HG03558 (cell line): ENCODE results near the gene KRTAP10-2.

Source experiments
- ATAC-seq: cut with Tn5 transposase; IDR thresholded peaks from one replicate; pipeline ENCODE4 v1.9.1; 2021; ENCODE audit warnings: moderate number of reproducible peaks; ENCODE audit not compliant: unreplicated experiment; ENCODE audit errors: extremely low read depth

Gene KRTAP10-2

DNA sequence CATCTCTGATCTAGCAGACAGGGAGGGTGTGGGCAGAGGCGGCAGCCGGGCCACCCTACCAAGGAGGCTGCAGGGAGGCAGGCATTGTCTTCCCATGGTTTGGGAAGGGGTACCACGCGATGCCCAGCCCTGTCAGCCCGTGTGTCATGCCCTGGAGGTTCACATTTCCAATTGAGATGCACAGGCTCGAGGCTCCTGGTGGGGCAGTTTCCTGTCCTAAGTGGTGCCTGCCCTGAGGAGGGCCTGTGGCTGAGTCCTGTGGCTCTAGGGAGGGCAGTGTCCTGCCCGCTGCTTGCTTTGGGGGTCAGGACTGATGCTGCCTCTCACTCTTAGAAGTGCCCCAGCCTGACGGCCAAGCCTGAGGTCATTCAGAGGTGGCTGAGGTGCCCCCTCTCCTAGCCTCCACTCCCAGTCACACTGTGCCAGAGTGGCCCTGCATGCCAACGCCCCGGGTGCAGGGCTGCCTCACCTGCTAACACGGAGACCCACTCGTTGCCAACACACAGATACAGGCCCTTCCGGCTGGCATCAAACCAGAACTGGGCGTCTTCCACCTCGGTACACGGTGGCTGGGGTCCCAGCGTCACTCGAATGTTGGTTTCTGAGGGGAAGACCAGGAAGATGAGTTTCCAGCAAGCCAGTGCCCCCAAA, 23.2 kb downstream of the KRTAP10-2 start:
- no peak for ATAC-seq

DNA sequence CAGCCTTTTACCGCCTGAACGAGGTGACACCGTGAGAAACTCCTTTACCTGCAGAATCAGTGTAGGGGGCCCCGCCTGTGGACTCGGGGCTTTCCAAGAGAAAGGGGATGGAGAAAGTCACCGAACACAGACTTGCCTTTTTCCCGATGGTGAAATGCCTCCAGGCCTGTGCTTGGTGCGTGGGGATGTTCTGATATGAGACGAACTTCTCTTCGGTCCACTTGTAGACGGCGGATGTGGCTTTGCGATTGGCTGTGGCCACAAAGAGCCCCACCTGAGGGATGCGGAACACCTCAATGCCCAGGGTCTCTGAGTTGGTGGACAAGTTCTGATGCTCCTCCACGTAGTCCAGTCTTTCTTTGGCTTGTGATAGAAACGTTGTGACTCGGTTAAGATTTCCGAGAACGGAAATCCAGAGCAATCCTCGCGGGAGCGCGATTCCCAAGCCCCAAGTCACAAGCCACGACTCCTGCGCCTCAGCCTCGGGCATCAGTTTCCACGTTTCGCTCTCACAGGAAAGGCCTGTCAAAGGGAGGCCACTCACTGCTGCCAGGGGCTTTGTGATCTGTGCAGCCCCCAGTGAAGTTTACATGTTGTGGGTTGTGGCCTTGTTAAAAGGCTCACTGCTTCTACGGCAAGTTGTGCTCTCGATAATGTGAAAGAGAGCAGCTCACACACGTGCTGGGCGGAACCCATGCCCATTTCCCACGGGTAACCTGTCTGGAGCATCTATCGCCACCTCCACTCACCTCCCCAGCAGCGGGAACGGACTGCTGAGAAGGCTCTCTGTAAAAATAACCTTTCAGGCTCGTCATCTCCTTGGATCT, 23.9 kb downstream of the KRTAP10-2 start:
- ATAC-seq = no peak

DNA sequence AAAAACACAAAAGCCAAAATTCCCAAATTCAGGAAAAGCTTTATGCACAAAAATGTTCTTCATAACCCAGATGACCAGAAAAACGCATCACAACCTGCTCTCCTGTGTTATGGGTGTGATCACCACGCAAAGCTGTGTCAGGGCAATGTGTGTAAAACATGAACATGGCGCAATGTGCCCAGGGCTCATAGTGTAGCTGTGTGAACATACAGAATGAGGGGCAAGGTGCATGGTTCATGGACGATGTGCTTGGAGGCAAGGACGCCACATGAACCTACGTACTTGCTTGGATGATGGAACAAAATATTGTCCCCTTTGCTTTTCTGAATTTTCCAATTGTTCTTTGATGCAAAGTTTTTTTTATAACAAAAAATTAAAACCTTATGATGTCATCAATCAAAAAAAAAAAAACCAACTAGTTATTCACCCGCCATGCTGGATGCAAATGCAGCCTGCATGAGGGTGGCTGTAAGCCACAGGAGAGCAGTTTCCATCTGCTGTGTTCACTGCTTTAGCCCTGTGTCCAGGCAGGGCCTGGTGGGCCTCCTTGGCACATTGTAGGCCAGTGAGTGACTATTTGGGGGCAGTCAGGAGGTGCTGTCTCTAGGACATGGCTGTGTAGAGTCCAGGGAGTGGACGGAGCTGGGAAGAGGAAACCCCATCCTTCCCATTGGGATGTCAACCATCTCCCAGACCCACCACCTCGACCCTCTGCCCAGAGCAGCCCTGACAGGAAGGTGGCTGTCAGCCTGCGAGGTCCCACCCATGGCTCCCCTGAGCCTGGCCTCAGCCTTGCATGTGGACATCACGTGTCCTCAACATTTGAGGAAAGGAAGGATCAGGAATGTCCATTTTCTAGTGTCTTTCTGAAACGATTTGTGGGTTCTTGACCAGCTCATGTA, 25.0 kb downstream of the KRTAP10-2 start:
- no peak for ATAC-seq

DNA sequence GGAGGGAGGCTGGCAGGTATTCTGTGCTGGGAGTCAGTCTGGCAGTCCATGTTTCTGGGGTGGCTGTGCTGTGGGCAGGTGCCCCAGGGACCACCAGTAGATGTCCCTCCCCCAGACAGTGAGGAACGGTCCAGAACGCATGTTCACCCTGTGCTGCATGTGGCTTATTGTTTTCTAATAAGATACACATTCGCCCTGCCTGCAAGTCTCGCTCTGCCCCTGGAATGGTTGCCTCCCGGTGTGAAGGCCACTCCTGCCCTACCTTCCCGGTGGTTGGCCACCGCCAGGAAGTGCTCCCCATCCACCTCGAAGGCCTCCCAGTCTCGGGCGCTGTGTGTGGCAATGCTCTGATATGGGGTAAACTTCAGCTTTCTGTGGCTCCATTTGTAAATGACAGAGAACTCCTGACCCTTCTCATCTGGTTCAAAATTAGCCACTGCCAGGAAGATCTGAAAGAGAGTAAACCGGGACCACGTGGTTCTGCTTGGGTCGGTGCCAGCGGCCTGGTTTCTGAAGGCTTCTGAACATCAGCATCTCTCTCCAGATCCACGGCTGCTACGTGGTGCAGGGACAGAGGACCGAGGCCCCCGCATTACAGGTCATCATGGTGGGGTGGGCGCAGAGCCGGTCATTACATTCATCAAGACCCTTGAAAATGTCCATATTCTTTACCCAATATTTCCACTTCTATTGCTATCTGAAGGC, 25.8 kb downstream of the KRTAP10-2 start:
- no peak for ATAC-seq

DNA sequence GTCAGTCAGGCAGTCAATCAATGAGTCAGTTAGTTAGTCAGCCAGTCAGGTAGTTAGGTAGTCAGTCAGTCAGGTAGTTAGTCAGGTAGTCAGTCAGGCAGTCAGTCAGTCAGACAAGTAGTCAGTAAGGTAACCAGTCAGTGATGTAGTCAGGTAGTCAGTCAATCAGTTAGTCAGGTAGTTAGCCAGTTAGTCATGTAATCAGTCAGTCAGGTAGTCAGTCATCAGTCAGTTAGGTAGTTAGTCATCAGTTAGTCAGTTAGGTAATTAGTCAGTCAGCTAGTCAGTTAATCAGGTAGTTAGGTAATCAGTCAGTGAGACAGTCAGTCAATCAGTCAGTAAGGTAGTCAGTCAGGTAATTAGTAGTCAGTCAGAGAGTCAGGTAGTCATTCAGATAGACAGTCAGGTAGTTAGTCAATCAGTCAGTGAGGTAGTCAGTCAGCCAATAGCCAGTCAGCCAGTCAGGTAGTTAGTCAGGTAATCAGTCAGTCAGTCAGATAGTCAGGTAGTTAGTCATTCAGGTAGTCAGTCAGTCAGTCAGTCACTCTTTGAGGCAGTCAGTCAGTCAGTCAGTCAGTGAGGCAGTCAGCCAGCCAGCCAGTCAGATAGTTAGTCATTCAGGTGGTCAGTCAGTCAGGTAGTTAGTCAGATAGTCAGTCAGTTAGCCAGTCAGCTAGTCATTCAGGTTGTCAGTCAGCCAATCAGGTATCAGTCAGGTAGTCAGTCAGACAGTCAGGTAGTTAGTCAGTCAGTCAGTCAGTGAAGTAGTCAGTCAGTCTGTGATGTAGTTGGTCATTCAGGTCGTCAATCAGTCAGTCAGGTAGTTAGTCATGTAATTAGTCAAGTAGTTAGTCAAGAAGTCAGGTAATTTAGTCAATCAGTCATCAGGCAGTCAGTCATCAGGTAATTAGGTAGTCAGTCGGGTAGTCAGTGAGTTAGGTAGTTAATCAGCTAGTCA, 26.6 kb downstream of the KRTAP10-2 start:
- ATAC-seq = no peak

DNA sequence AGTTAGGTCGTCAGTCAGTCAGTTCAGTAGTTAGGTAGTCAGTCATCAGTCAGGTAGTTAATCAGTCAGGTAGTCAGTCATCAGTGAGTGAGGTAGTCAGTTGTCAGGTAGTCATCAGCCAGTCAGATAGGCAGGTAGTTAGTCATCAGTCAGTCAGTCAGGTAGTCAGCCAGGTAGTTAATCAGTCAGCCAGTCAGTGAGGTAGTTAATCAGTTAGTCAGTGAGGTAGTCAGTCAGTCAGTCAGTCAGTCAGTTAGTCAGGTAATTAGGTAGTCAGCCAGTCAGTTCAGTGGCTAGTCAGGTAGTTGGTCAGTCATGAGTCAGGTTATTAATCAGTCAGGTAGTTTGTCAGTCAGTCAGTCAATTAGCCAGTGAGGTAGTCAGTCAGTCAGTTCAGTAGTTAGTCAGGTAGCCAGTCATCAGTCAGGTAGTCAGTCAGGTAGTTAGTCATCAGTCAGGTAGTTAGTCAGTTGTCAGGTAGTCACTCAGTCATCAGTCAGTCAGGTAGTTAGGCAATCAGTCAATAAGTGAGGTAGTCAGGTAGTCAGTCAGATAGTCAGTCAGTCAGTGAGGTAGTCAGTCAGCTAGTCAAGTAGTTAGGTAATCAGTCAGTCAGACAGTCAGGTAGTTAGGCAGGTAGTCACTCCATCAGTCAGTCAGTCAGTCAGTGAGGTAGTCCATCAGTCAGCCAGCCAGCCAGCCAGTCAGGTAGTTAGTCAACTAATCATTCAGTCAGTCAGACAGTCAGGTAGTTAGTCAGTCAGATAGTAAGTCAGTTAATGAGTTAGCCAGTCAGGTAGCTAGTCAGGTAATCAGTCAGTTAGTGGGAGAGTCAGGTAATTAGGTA, 27.5 kb downstream of the KRTAP10-2 start:
- no peak for ATAC-seq

DNA sequence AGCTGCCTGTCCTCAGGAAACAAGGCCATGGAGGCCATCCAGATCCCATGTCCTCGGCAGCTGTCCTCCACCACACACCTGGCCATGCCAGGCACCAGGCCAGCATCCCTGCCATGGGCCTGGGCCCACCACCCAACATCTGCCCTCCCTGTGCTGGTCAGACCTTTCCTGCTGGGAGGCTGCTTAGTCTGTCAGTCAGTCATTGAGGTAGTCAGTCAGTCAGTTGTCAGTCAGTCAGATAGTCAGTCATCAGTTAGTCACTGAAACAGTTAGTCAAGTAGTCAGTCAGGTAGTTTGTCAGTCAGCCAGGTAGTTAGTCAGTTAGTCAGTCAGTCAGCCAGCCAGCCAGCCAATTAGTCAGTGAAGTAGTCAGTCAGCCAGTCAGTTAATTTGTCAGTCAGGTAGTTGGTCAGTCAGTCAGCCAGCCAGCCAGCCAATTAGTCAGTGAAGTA, 28.5 kb downstream of the KRTAP10-2 start:
- no peak for ATAC-seq

DNA sequence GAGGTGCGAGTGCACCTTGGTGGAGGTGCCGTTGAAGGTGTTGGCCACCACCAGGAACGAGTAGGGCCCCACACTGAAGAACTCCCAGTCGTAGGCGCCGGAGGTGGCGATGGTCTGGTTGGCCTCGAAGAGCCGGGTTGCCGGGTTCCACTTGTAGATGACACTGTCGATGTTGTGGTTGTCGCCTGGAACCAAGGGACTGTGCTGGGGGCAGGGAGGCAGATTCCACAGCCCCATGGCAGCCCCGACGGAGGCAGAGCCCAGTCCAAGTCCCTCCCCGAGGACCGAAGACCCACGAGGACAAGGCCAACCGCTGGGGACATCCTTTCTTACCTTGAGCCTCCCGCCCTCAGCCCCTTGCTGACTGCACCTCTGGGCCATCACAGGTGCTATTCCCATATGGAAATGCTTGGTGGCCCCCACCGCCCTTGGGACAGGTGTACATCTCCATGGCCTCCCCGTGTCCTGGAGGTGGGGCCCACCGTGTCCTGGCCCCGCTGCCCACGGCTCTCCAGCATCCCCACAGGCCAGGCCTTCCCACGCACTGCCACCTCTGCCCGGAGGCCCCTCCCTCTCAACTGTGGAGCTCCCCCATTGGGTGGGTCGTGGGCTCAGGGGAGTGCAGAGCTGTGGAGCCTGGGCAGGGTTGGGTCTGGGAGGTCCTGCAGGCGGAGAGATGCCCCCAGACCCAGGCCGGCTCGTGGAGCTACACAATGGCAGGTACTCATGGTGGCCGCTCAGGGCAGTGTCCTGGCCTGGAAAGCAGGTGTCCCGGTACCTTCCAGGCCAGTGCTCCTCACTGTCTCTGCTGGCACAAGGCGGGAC, 29.2 kb downstream of the KRTAP10-2 start:
- no peak for ATAC-seq

DNA sequence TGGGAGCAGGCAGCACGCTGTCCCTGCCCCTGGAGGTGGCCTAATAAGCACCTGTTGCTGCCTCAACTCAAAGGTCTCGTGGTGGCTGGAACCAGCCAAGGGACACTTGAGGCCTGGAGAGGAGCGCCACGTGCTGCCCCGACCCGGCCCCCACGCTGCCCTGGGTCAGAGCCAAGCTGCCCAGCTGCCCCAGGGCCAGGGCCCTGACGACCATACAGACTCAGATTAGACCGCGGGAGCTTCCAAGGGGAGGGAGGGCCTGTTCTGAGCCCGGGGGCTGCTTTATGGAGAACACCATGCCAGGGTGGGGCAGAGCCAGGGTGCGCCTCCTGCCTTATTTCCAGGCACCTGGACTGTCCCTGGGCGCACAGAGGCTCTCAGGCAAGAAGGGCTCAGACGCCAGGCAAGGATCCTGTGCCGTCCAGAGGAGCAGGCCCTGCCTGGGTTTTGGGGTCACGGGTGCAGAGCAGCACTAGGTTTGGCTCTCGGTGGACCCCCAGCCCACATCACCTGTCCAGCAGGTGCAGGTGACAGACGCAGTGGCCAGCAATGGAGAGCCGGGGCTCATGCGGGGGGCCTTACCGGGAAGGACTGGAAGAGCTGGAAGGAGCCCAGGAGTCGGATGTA, 29.9 kb downstream of the KRTAP10-2 start:
- ATAC-seq = no peak

DNA sequence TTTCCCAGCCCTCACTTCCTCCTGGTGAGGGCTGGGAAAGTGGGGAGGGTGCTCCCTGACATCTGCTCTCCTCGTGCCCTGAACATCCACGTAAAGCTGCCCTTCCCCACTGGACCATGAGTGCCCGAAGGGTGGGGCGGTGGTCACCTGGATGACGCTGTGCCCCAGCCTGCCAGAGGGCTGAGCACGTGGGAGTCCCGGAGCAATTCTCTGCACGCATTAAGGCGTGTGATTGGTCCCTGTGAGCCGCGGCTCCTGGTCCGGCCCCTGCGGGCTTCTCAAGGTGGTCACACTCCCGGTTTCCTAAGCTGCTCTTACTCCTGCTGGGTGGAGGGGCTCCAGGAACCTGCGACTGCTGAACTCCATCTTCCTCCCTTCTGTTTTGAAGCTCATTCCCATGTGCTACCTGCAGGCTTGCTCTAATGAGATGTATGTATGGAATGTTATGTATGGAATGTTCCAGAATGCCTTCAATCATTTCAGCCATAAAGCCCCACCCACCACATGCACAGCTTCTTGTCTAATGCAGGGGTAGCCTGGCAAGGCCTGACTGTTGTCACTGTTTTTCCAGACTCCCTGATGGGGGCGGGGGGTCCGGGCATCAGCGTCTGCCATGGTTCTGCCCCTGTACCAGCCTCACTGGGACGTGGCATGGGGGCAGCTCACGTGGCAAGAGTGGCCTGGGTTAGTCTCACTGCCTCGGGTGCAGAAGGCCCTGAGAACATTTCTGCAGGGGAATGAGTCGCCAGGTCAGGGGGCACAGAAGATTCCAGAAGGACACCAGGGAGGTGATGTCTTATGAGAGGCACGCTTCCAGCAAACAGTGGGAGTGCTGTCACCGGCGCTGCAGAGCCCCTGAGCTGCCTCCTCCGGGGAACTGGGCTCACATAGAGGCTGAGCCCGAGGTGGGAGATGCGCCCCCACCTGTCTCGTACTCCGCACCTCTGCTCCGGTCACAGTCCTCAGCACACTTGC, 30.7 kb downstream of the KRTAP10-2 start:
- no peak for ATAC-seq

DNA sequence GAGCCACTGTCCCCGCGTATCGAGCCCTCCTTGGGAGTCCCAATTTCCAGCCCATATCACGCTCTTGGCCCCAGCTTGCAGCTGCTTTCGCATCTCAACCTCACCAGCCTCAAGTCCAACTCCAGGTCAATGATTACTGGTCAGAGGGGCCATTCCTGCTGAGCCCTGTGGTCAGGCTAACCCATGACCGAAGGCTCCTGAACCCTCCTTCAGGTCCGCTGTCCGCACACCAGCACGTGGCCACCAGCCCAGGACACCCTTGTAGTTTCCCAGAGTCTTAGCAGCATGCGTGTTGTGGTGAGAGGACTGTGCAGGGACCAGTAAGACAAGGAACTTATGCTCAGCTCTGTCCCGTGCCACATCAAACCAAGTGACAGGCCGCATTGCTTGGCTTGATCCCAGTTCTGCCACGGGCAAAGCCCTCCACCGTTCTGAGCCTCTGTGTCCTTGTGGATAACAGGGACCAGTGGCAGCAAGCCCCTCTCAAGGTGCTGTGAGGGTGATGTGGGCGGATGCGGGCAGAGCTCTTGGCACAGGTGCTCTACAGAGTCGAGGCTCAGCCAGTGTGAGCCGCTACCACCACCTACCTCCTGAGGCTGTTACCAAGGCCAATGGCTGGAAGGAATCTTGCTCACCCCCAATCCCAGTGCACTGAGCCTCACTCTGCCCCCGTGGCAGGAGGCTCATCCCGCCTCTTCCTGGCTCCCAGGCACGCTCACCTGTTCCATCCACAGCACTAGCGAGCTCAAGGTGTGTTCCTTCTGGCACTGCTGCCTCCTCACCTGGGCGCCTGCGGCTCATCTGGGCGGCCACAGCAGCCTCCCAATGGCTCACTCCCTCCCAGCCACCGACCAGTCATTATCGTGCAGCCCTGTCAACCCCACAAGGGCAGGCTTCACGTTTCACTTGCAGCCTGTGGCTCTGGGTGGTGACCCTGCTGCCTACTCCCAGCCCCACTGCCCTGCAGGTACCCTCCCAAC, 31.7 kb downstream of the KRTAP10-2 start:
- ATAC-seq = no peak

DNA sequence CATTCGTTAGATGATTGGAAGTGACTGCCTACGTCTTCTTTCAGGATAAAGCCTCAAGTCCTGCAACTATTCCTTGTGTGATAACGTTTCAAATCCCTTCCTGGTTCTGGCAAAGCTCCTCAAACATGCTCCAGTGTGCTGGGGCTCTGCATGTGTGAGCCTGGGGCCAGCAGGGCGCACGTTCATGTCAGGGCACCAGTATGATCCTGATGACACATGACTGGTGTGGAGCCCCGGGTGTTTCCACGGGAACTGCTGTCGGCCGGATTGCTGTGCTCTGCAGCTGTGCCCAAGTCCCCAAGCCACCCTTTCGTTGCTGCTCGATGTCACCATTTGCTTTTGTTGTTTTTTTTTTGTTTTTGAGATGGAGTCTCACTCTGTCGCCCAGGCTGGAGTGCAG, 32.6 kb downstream of the KRTAP10-2 start:
- no peak for ATAC-seq

DNA sequence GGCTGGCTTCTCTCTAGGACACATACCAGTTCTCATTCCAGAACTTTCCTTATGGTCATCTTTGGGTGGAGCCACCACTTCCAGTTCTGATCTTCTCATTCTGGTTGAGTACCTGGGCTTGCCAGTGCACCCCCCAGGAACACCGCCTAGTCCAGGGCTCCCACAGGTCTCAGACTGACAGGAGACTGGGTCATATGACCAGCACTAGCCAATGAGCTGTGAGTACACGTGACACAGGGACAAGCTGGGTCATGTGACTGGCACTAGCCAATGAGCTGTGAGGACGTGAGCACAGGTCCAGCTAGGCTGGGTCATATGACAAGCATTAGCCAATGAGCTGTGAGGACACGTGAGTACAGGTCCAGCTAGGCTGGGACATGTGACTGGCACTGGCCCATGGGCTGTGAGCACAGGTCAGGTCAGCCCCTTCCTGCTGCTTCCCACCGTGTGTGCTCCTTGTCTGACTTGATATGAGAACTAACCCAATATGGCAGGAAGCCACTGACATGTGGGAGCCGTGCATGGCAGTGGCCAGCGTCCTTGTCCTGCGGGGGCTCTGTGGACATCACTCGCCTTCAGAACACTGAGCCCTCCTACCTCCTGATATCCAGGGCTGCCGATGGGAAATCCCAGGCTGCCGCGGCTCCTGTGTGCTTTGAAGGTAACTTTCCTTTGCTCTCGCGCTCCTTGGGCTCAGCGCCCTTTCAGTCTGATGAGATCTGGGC, 34.0 kb downstream of the KRTAP10-2 start:
- no peak for ATAC-seq

DNA sequence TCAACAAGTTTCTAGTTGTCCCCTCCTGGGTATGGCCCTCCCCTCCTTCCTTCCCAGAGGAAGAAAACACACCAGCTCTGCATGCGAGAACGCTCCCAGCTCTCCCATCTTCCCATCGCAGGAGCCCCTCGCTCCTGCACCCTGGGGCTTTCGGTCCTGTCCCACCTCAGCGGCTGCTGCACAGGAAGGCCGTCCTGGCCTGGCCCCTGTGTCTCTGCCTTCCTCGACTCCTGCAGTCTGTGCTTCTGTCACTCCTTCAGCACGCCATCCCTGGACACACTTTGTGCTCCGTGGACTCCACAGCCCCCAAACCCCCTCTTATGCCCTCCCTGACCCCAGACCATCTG, 34.5 kb downstream of the KRTAP10-2 start:
- no peak for ATAC-seq
